HEK293 (cell line): ENCODE measurements around the gene HBP1.

Experiments
- CTCF ChIA-PET: fragments of 350-600 bp; formaldehyde crosslinking; extraction: SDS; loops from one replicate; lab custom pipeline; 2021; ENCODE audit warnings: antibody characterized with exemption; lab: Yijun Ruan, JAX
- POLR2A ChIA-PET: fragments of 300-600 bp; formaldehyde crosslinking; extraction: SDS; loops from one replicate; lab custom pipeline; 2020; ENCODE audit warnings: antibody characterized with exemption, inconsistent platforms; lab: Yijun Ruan, JAX
- H3K27ac ChIP-seq: fragments of 200-500 bp; sonication (Bioruptor generic); 2 replicates; pipeline ENCODE4 v1.5.1; 2014; ENCODE audit warnings: low read depth, low read length, control low read depth, inconsistent platforms; ENCODE audit errors: extremely low read depth
- H3K36me3 ChIP-seq, 2 experiments: fragments of 200-500 bp in 1 of 2; sonication (Bioruptor generic) in 1 of 2; 1 replicate in 1 of 2; 2 replicates in 1 of 2; pipeline ENCODE4 v1.5.1; 2014 to 2017; ENCODE audit warnings: inconsistent platforms in 2 of 2, low read length in 2 of 2; ENCODE audit not compliant: control insufficient read depth in 2 of 2, insufficient read depth in 1 of 2
- H3K4me1 ChIP-seq: fragments of 200-500 bp; sonication (Bioruptor generic); 2 replicates; pipeline ENCODE4 v1.5.1; 2014; ENCODE audit warnings: mild to moderate bottlenecking, low read length, inconsistent platforms; ENCODE audit not compliant: control insufficient read depth, insufficient read depth
- H3K4me3 ChIP-seq: 2 replicates; pipeline ENCODE4 v1.5.1; 2011; ENCODE audit warnings: low read depth, mild to moderate bottlenecking, control low read depth, low read length, moderate library complexity
- H3K9me3 ChIP-seq: fragments of 200-500 bp; sonication (Bioruptor generic); 2 replicates; pipeline ENCODE4 v1.5.1; 2014; ENCODE audit warnings: low read depth, low read length, inconsistent platforms; ENCODE audit not compliant: control insufficient read depth, insufficient read depth
- IKZF3 ChIP-seq: fragments of 450-650 bp; IDR thresholded peaks from 2 replicates; pipeline ENCODE4 v1.5.0; 2018; ENCODE audit warnings: missing biosample characterization, mild to moderate bottlenecking, missing genetic modification characterization, moderate library complexity
- KLF8 ChIP-seq: fragments of 450-650 bp; formaldehyde crosslinking; IDR thresholded peaks from 2 replicates; pipeline ENCODE4 v1.5.1; 2016; ENCODE audit warnings: missing biosample characterization, missing genetic modification characterization
- ZNF10 ChIP-seq: fragments of 450-650 bp; formaldehyde crosslinking; IDR thresholded peaks from 2 replicates; pipeline ENCODE4 v1.5.1; 2017; ENCODE audit warnings: missing biosample characterization, missing genetic modification characterization
- ZNF112 ChIP-seq: fragments of 450-650 bp; formaldehyde crosslinking; IDR thresholded peaks from 2 replicates; pipeline ENCODE4 v1.5.0; 2017; ENCODE audit warnings: missing biosample characterization, missing genetic modification characterization
- ZNF121 ChIP-seq: fragments of 450-650 bp; formaldehyde crosslinking; IDR thresholded peaks from 2 replicates; pipeline ENCODE4 v1.5.1; 2016; ENCODE audit warnings: missing biosample characterization, missing genetic modification characterization
- ZNF354C ChIP-seq: fragments of 450-650 bp; formaldehyde crosslinking; IDR thresholded peaks from 2 replicates; pipeline ENCODE4 v1.5.1; 2016; ENCODE audit warnings: missing biosample characterization, missing genetic modification characterization, low read depth, borderline replicate concordance
- ZNF366 ChIP-seq: fragments of 450-650 bp; formaldehyde crosslinking; conservative IDR thresholded peaks from 2 replicates; pipeline ENCODE4 v1.5.1; 2016; ENCODE audit warnings: missing biosample characterization, missing genetic modification characterization
- ZNF658 ChIP-seq: fragments of 450-650 bp; formaldehyde crosslinking; IDR thresholded peaks from 2 replicates; pipeline ENCODE4; 2016; ENCODE audit warnings: missing biosample characterization, missing genetic modification characterization
- ZXDB ChIP-seq: fragments of 450-650 bp; formaldehyde crosslinking; IDR thresholded peaks from 2 replicates; pipeline ENCODE4 v1.5.1; 2016; ENCODE audit warnings: missing biosample characterization, missing genetic modification characterization
- TF ChIP-seq, protein P1 (sequence below): fragments of 450-650 bp; formaldehyde crosslinking; IDR thresholded peaks from 2 replicates; pipeline ENCODE4 v1.5.1; 2016; ENCODE audit warnings: missing biosample characterization, missing genetic modification characterization, low read depth
- TF ChIP-seq, protein P2 (sequence below): fragments of 450-650 bp; formaldehyde crosslinking; IDR thresholded peaks from 2 replicates; pipeline ENCODE4; 2016; ENCODE audit warnings: missing biosample characterization, missing genetic modification characterization
- TF ChIP-seq, protein P3 (sequence below): fragments of 450-650 bp; formaldehyde crosslinking; IDR thresholded peaks from 2 replicates; pipeline ENCODE4 v1.5.1; 2016; ENCODE audit warnings: missing biosample characterization, missing genetic modification characterization

The HBP1 gene

DNA sequence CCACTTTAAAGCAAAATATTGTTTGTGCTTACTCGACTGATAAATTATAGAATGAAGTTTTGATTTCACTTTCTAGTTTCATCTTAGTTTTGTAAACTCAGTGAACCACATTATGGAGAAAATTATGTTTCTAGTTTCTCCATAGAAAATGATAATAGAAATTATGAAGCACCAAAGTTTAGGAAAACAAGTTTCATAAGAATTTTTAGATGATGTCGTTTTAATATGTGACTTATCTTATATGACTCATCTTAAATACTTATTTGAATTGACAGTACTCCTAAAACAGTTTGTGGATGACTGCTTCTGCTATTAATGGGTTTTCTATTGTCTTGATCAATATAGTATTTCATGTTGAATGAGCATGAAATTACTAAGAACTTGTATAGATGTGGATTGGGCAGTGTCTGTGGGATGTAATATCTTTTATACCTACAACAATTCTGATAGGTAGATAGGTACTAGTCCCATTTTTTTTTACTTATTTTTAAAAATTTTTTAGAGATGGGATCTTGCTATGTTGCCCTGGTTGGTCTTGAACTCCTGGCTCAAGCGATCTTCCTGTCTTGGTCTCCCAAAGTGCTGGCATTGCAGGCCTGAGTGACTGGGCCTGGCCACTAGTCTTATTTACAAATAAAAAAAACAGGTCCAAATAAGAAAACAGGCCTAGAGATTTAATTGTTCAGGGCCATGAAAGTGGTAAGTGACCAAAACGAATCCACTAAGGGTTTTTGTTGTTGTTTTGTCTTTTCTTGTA lies 3.7 kb downstream of the HBP1 start:
- H3K9me3 ChIP-seq = no peaks in the 10 kb centered on the region
- CTCF ChIA-PET = no interaction called here
- TF ChIP-seq ZNF10 (tag by site-specific recombination) = no peak
- TF ChIP-seq ZNF658 (tag by site-specific recombination) = no peak
- TF ChIP-seq, protein P1, sequence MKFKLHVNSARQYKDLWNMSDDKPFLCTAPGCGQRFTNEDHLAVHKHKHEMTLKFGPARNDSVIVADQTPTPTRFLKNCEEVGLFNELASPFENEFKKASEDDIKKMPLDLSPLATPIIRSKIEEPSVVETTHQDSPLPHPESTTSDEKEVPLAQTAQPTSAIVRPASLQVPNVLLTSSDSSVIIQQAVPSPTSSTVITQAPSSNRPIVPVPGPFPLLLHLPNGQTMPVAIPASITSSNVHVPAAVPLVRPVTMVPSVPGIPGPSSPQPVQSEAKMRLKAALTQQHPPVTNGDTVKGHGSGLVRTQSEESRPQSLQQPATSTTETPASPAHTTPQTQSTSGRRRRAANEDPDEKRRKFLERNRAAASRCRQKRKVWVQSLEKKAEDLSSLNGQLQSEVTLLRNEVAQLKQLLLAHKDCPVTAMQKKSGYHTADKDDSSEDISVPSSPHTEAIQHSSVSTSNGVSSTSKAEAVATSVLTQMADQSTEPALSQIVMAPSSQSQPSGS (tag by site-specific recombination) = peak; percentile 62; the same call in 1 of the 2 replicates
- no peak for TF ChIP-seq ZNF354C (tag by site-specific recombination)
- TF ChIP-seq ZNF121 (tag by site-specific recombination) = peak; percentile 58; the same call in 1 of the 2 replicates
- no peak for TF ChIP-seq KLF8 (tag by site-specific recombination)
- TF ChIP-seq ZNF112 (tag by site-specific recombination) = no peak
- TF ChIP-seq, all 188 proteins: peak for 2
- POLR2A ChIA-PET = no interaction called here
- Histone ChIP-seq H3K4me1 (no peaks in the 10 kb centered on the region), H3K36me3 (no peaks in the 10 kb centered on the region), H3K27ac (no peak overlapping the region), H3K4me3 (no peak overlapping the region)

DNA sequence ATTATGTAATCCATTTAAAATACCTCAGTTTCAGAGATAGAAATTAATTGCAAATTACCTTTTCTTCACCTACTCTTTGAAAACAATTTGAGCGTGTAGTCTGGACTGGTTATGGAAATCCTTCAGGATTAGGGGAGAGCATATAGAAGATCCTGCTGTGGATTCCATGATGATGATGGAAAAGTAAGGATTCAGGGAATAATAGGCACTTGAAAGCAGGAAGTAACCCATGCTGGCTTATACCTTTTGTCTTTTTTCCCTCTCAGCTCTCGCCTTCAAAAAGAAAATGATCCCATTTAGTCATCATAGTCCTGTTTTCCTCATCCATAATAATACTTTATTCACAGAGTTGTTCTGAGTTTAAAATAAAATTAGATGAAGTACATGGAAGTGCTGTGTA lies 4.4 kb downstream of the HBP1 start:
- no peaks in the 10 kb centered on the region for H3K9me3 ChIP-seq
- TF ChIP-seq IKZF3 (tag by site-specific recombination) = 0 out of 2 replicates have a peak, but pooled peaks have one; percentile 24
- TF ChIP-seq, protein P2, sequence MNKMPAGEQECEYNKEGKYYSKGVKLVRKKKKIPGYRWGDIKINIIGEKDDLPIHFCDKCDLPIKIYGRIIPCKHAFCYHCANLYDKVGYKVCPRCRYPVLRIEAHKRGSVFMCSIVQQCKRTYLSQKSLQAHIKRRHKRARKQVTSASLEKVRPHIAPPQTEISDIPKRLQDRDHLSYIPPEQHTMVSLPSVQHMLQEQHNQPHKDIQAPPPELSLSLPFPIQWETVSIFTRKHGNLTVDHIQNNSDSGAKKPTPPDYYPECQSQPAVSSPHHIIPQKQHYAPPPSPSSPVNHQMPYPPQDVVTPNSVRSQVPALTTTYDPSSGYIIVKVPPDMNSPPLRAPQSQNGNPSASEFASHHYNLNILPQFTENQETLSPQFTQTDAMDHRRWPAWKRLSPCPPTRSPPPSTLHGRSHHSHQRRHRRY = no peak
- H3K27ac ChIP-seq = no peak overlapping the region
- no peaks in the 10 kb centered on the region for H3K4me1 ChIP-seq
- ChIA-PET CTCF (interaction anchor here (1.4 kb wide), 1 partner anchor 26 kb away, joined by 4 read pairs; no protein-coding TSS in a partner anchor), POLR2A (no interaction called here)
- H3K36me3 ChIP-seq = no peaks in the 10 kb centered on the region
- H3K4me3 ChIP-seq = no peak overlapping the region

DNA sequence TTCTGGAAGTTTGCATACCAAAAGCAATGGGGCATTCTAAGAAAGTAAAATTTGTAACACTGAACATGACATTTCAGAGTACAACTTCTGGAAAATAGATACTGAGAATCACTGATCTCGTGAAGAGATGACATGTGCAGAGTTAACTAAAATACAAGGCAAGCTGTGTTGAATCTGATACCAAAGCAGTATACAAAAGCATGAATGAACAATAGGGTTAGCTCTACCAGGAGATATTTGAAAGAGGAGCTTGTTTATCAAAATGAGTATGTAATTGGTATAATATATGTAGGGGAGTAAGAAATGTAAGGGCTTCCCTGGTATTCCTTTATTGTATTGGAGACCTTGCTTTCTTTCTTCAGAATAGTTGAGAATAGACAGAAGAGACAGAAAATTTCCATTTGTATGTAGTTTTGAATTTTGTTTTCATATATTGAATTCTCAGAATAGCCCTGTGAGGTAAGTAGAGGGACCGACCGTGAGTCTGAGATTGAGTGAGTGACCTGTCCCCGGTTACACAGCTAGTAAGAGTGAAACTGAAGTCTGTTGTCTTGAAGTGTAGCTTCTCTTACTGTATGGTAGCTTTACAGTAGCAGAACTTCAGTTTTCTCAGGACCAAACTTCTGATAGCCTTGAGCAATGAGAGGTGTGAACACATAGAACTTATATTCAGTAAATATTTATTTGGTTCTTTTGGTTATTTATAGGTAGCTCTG lies 5.0 kb downstream of the HBP1 start:
- H3K36me3 ChIP-seq = no peaks in the 10 kb centered on the region
- POLR2A ChIA-PET = no interaction called here
- no peaks in the 10 kb centered on the region for H3K9me3 ChIP-seq
- TF ChIP-seq, protein P3, sequence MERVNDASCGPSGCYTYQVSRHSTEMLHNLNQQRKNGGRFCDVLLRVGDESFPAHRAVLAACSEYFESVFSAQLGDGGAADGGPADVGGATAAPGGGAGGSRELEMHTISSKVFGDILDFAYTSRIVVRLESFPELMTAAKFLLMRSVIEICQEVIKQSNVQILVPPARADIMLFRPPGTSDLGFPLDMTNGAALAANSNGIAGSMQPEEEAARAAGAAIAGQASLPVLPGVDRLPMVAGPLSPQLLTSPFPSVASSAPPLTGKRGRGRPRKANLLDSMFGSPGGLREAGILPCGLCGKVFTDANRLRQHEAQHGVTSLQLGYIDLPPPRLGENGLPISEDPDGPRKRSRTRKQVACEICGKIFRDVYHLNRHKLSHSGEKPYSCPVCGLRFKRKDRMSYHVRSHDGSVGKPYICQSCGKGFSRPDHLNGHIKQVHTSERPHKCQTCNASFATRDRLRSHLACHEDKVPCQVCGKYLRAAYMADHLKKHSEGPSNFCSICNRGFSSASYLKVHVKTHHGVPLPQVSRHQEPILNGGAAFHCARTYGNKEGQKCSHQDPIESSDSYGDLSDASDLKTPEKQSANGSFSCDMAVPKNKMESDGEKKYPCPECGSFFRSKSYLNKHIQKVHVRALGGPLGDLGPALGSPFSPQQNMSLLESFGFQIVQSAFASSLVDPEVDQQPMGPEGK (tag by site-specific recombination) = no peak
- no peak for TF ChIP-seq ZXDB (tag by site-specific recombination)
- no peak for TF ChIP-seq ZNF366 (tag by site-specific recombination)
- H3K4me3 ChIP-seq = no peak overlapping the region
- CTCF ChIA-PET = interaction anchor here (1.4 kb wide), 1 partner anchor 27 kb away, joined by 4 read pairs; no protein-coding TSS in a partner anchor
- no peak overlapping the region for H3K27ac ChIP-seq
- H3K4me1 ChIP-seq = no peaks in the 10 kb centered on the region
